ENCODE measurements around the gene RNF2.
A peak's percentile ranks its signal among the peaks of the same experiment; 100 is the strongest.
"Not testable (repeated sequence)": the region's sequence is repeated elsewhere in the genome, so short reads cannot be mapped to it uniquely, and the experiment has no call there.

RNF2 gene

GRCh38 chr1:185044981-185045813 lies at the start of gene RNF2:
Gene RNF2, plus strand, starts transcription at chr1:185045558. Its CDS starts 41,996 bp downstream, at chr1:185087554.
- DNase-seq (ENCODE audit: low read depth, low spot score) = no peak
- H3K27ac ChIP-seq = peak within 1 kb of the TSS; percentile 56

GRCh38 chr1:184999974-185000373 lies 45.4 kb upstream of the RNF2 start:
- not testable (repeated sequence) for H3K27ac ChIP-seq; DNase-seq (ENCODE audit: low read depth, low spot score)

GRCh38 chr1:185001312-185001880 lies 44.0 kb upstream of the RNF2 start:
- H3K27ac ChIP-seq; DNase-seq (ENCODE audit: low read depth, low spot score): not testable (repeated sequence)

GRCh38 chr1:185008838-185009237 lies 36.5 kb upstream of the RNF2 start:
- H3K27ac ChIP-seq = no peak overlapping the region
- DNase-seq (ENCODE audit: low read depth, low spot score) = no peak

GRCh38 chr1:185010361-185010760 lies 35.0 kb upstream of the RNF2 start:
- H3K27ac ChIP-seq = no peak overlapping the region
- no peak for DNase-seq (ENCODE audit: low read depth, low spot score)

GRCh38 chr1:185014941-185015340 lies 30.4 kb upstream of the RNF2 start:
- DNase-seq (ENCODE audit: low read depth, low spot score) = no peak
- no peak overlapping the region for H3K27ac ChIP-seq

- no peak for DNase-seq (ENCODE audit: low read depth, low spot score)
- no peak overlapping the region for H3K27ac ChIP-seq
Measured at GRCh38 chr1:185015631-185016030, 29.7 kb upstream of the RNF2 start.

- H3K27ac ChIP-seq = peak overlapping the region; percentile 82
- no peak for DNase-seq (ENCODE audit: low read depth, low spot score)
Measured at GRCh38 chr1:185016880-185017279, 28.5 kb upstream of the RNF2 start.

GRCh38 chr1:185017338-185017737 lies 28.0 kb upstream of the RNF2 start:
- H3K27ac ChIP-seq = peak overlapping the region; percentile 82
- DNase-seq (ENCODE audit: low read depth, low spot score) = peak; percentile 91

GRCh38 chr1:185017966-185018365 lies 27.4 kb upstream of the RNF2 start:
- DNase-seq (ENCODE audit: low read depth, low spot score) = no peak

GRCh38 chr1:185027252-185027882 lies 18.0 kb upstream of the RNF2 start:
- no peak for DNase-seq (ENCODE audit: low read depth, low spot score)
- no peak overlapping the region for H3K27ac ChIP-seq

More at GRCh38 chr1:185017966-185018365, 27.4 kb upstream of the RNF2 start:
- H3K27ac ChIP-seq = peak overlapping the region; percentile 82

GRCh38 chr1:185033686-185034085 lies 11.7 kb upstream of the RNF2 start:
- no peak overlapping the region for H3K27ac ChIP-seq
- DNase-seq (ENCODE audit: low read depth, low spot score) = no peak

GRCh38 chr1:185035258-185035657 lies 10.1 kb upstream of the RNF2 start:
- DNase-seq (ENCODE audit: low read depth, low spot score) = no peak
- no peak overlapping the region for H3K27ac ChIP-seq

GRCh38 chr1:185038813-185039376 lies 6.5 kb upstream of the RNF2 start:
- no peak for DNase-seq (ENCODE audit: low read depth, low spot score)
- H3K27ac ChIP-seq = no peak overlapping the region

GRCh38 chr1:185039726-185040407 lies 5.5 kb upstream of the RNF2 start:
- H3K27ac ChIP-seq = no peak overlapping the region
- DNase-seq (ENCODE audit: low read depth, low spot score) = no peak

- H3K27ac ChIP-seq = no peak overlapping the region
- DNase-seq (ENCODE audit: low read depth, low spot score) = no peak
Measured at GRCh38 chr1:185040408-185040735, 5.0 kb upstream of the RNF2 start.

GRCh38 chr1:185041742-185042141 lies 3.6 kb upstream of the RNF2 start:
- no peak for DNase-seq (ENCODE audit: low read depth, low spot score)
- H3K27ac ChIP-seq = no peak overlapping the region

GRCh38 chr1:185042737-185043136 lies 2.6 kb upstream of the RNF2 start:
- no peak for DNase-seq (ENCODE audit: low read depth, low spot score)
- no peak overlapping the region for H3K27ac ChIP-seq

GRCh38 chr1:185044387-185044786 lies 971 bp upstream of the RNF2 start:
- no peak overlapping the region for H3K27ac ChIP-seq

GRCh38 chr1:185045814-185046492 lies 595 bp downstream of the RNF2 start:
- H3K27ac ChIP-seq = peak overlapping the region; percentile 56
- DNase-seq (ENCODE audit: low read depth, low spot score) = no peak

More at GRCh38 chr1:185044387-185044786, 971 bp upstream of the RNF2 start:
- no peak for DNase-seq (ENCODE audit: low read depth, low spot score)
